ENCODE data around the gene SPATA45. TPM values are rescaled to one million over a fixed set of nuclear protein-coding genes. Genes with fewer than 3 reads are reported as not detected.

The SPATA45 gene
- polyA plus RNA-seq, 1 of the 3 experiments (the other 2 are of a cell fraction): not detected

DNA sequence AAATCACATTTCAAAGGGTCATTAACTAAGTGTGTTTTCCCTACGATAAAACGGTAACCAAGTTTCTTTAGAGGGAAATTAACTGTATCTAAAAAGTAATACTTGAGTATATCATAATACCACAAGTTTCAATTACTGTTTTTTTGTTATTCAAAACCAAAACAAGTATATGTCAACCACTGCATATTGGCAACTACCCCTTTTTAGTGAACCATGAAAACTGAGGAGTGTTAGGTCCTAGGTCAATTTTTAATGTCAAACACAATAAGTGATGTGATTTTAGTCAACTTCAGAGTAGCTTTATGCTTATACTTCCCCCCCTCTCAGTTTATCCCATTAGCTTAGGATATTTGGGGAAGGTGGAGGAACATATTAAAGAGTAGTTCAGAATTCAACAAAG, 66.2 kb downstream of the SPATA45 start (continued):
- TF ChIP-seq REST (IDR thresholded peaks at IDR 0.05; ENCODE audit: low read depth, low read length): no peak
- TF ChIP-seq FOXM1 (IDR thresholded peaks at IDR 0.05; ENCODE audit: low read depth): no peak
- TF ChIP-seq NFIC (IDR thresholded peaks at IDR 0.05; ENCODE audit: borderline replicate concordance): no peak
- TF ChIP-seq, protein P1, sequence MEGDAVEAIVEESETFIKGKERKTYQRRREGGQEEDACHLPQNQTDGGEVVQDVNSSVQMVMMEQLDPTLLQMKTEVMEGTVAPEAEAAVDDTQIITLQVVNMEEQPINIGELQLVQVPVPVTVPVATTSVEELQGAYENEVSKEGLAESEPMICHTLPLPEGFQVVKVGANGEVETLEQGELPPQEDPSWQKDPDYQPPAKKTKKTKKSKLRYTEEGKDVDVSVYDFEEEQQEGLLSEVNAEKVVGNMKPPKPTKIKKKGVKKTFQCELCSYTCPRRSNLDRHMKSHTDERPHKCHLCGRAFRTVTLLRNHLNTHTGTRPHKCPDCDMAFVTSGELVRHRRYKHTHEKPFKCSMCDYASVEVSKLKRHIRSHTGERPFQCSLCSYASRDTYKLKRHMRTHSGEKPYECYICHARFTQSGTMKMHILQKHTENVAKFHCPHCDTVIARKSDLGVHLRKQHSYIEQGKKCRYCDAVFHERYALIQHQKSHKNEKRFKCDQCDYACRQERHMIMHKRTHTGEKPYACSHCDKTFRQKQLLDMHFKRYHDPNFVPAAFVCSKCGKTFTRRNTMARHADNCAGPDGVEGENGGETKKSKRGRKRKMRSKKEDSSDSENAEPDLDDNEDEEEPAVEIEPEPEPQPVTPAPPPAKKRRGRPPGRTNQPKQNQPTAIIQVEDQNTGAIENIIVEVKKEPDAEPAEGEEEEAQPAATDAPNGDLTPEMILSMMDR (IDR thresholded peaks at IDR 0.05): no peak
- no peak for TF ChIP-seq MEF2A (IDR thresholded peaks at IDR 0.05; ENCODE audit: borderline replicate concordance, low read depth)
- TF ChIP-seq PBX3 (IDR thresholded peaks at IDR 0.05): no peak
- TF ChIP-seq NRF1 (IDR thresholded peaks at IDR 0.05; ENCODE audit: low read depth, low read length): no peak
- no peak for TF ChIP-seq RAD21 (IDR thresholded peaks at IDR 0.05; ENCODE audit: low read length)
- no peak for TF ChIP-seq TAF1 (IDR thresholded peaks at IDR 0.05; ENCODE audit: borderline replicate concordance, low read depth, low read length)
- no peak for TF ChIP-seq GABPA (IDR thresholded peaks at IDR 0.05; ENCODE audit: low read depth)
- TF ChIP-seq, protein P2, sequence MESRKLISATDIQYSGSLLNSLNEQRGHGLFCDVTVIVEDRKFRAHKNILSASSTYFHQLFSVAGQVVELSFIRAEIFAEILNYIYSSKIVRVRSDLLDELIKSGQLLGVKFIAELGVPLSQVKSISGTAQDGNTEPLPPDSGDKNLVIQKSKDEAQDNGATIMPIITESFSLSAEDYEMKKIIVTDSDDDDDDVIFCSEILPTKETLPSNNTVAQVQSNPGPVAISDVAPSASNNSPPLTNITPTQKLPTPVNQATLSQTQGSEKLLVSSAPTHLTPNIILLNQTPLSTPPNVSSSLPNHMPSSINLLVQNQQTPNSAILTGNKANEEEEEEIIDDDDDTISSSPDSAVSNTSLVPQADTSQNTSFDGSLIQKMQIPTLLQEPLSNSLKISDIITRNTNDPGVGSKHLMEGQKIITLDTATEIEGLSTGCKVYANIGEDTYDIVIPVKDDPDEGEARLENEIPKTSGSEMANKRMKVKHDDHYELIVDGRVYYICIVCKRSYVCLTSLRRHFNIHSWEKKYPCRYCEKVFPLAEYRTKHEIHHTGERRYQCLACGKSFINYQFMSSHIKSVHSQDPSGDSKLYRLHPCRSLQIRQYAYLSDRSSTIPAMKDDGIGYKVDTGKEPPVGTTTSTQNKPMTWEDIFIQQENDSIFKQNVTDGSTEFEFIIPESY (IDR thresholded peaks at IDR 0.05; ENCODE audit: borderline replicate concordance, low read depth): no peak

- WGBS (ENCODE audit: low lambda C conversion rate): 98% methylated on average over 3 of the region's 3 CpGs
- H3K27ac ChIP-seq (ENCODE audit: low read depth in 2 of 2, low read length in 1 of 2): no peak overlapping the region
- no peak overlapping the region for H3K4me3 ChIP-seq (ENCODE audit: low read depth in 2 of 2, low read length in 1 of 2)
- POLR2A ChIA-PET: no interaction called here
- H3K27me3 ChIP-seq (ENCODE audit: insufficient read depth): no peaks in the 10 kb centered on the region
- no peaks in the 10 kb centered on the region for H4K20me1 ChIP-seq (ENCODE audit: insufficient read depth)
- H2AFZ ChIP-seq (ENCODE audit: low read depth): no peak overlapping the region
- no peaks in the 10 kb centered on the region for H3K9me3 ChIP-seq
- TF ChIP-seq RXRA (IDR thresholded peaks at IDR 0.05; ENCODE audit: borderline replicate concordance, low read depth) (no peak), RFX5 (IDR thresholded peaks at IDR 0.05; ENCODE audit: low read length) (no peak), MAX (IDR thresholded peaks at IDR 0.05; ENCODE audit: low read depth) (no peak)
- no peaks in the 10 kb centered on the region for H3K79me2 ChIP-seq (ENCODE audit: insufficient read depth)
- no peak for DNase-seq
- H3K4me2 ChIP-seq: no peak overlapping the region
- CTCF ChIA-PET: interaction anchor here (0.9 to 3.0 kb wide), 9 partner anchors 8 to 328 kb away, joined by 3 to 22 read pairs (median 6); no protein-coding TSS in a partner anchor
- peaks cover 10% of the 10 kb centered on the region for H3F3A ChIP-seq (replicated peaks; ENCODE audit: insufficient read depth)
- H3K9me2 ChIP-seq: no peaks in the 10 kb centered on the region
- H3K4me1 ChIP-seq (ENCODE audit: control insufficient read depth in 1 of 2, insufficient read depth in 2 of 2, low read depth in 1 of 2, low read length in 1 of 2): no peaks in the 10 kb centered on the region
- H3K9ac ChIP-seq: no peak overlapping the region
- peaks cover 44 to 47% of the 10 kb centered on the region in 2 experiments for H3K36me3 ChIP-seq (replicated peaks in 1 of 2; ENCODE audit: control insufficient read depth in 1 of 2, insufficient read depth in 2 of 2, low read length in 1 of 2)
These were observed 66.7 kb downstream of the SPATA45 start for GRCh38 chr1:212780759-212781158.
